HG03342 (cell line): ENCODE data around the gene KCNIP1.
"Not testable (repeated sequence)": the region's sequence is repeated elsewhere in the genome, so short reads cannot be mapped to it uniquely, and the experiment has no call there.

ENCODE experiments used
- ATAC-seq: cut with Tn5 transposase; IDR thresholded peaks from one replicate; pipeline ENCODE4 v1.9.1; 2021; ENCODE audit warnings: mild to moderate bottlenecking, moderate library complexity; ENCODE audit not compliant: unreplicated experiment

KCNIP1 gene

DNA sequence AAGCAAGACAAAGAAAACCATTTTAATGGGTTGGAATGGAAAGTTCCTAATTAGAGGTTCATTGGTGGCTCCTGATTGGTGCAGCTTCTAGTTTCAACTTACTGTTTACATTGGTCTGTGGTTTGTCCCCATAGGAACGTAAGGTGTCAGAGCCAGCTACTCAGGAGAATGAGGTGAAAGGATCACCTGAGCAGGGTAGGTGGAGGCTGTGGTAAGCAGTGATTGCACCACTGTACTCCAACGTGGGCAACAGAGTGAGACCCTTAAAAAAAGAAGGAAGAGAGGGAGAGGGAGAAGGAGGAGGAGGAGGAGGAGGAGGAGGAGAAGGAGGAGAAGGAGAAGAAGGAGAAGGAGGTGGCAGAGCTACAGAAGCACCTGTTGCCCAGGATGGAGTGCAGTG, 30.4 kb downstream of the KCNIP1 start:
- ATAC-seq: peak; percentile 59

DNA sequence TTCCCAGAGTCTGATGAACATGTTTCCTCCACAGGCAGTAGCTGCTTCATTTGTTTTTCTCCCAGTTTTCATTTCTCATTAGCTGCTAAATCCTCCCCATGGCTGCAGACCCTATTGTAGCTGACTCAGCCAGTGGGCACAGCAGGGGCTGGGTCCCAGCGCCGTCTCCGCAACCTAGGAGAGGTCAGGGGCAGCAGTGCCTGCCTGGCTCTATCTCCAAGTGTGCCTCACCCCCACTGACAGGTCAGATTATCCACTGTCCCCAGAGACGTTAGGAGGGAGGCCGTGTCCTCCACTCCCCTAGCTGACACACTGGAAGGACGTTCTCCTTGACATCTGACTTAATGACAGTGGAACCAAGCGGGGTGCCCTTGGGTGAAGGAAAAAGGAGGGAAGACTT, 31.1 kb downstream of the KCNIP1 start:
- ATAC-seq: no peak

DNA sequence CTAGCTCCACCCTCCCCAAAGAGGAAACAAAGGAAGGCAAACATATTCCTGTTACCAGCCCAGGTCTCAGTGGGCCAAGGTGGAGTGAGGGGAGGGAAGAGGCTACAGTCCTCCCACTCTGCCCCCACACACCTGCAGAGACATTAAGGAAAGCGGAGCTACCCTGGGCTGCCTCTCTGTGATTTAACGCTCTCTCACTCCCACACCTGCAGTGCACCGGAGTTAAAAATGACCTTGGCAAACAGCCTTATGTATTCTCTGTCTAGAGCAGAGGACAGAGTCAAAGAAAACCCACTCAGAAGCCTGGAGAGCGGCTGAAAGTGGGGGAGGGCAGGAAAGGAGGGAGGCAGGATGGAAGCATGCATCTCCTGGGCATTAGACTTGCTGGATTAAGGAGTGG, 32.7 kb downstream of the KCNIP1 start:
- ATAC-seq: no peak

DNA sequence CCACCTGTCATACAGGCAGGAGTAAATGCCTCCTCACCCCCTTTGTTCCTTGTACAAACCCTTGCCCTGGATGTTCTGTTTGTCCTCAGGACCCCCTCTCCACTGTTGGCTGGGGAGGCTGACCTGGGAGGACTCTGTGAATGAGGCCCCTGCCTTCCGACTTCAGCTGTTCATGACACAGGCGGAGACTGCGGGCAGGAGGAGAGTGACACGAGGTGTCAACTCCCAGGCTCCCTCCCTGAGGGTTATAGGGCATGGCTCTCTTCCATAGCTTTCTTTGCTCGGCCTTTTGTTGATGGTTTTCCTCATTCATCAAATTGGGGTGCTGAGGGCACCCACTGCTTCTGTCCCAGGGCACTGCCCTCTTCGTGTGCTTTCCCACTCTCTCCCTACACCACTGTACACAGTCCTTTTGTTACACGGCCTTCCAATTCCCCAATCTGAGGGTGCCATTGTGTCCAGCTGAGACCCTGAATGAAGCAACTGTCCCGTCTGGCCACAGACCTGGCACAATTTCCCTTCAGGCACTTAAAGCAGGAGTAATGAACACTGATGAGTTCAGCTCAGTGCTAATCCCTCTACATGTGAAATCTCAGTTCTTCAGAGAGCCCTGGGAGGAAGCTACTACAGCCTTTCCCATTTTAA, 33.8 kb downstream of the KCNIP1 start:
- no peak for ATAC-seq

DNA sequence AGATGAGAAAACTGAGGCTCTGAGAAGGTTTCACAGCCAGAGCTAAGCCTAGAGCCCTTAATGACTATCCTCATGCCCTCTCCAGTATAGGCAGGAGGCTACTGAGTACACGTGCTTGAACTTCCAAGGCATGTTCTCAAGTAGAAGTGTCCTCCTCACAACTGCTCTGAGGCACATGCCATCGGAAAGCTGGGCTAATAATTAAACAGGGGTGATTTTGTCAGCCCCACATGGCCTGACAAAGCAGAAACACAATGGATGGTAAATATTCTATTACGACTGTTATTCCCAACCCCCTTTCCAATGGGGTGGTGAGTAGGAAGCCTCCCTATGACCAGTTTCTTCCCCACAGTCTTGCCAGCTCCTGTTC, 34.3 kb downstream of the KCNIP1 start:
- ATAC-seq: no peak

DNA sequence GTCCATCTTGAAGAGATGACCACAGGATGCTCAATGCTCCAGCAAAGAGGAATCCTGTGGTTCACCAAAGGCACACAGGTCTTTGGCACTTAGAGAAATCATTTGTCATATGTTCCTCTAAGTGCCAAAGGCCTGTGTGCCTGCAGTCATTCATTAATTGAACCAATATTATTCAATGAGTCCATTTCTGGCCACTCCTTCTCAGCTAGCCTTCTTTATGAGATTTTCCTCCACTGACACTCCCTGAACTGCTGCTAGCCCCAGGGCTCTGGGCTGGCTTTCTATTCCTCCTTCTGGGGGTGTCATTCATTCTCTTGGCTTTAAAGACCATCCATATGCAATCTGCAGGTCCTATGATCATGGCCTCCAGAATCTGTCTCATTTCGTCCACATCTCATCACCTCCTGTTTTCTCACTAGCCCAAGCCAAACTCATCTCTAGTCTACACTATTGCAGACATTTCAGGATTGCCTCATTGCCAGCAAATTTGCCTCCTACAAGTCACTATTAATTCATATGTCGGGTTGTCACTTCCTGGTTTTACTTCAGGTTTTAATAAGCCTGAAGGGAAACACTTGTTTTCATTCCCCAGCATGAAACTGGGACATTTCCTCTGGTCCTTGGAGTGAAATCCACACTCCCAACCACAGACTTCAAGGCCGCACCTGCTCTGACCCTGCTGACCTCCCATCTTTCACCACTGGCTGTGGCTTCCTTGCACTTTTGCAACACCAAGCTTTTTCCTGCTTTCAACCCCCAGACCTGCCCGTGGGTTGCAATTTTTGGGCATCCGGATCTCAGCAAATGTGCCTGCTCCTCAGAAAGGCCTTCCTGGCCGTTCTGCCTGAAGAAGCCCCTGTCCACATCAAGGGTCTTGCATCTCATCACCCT, 35.1 kb downstream of the KCNIP1 start:
- no peak for ATAC-seq

DNA sequence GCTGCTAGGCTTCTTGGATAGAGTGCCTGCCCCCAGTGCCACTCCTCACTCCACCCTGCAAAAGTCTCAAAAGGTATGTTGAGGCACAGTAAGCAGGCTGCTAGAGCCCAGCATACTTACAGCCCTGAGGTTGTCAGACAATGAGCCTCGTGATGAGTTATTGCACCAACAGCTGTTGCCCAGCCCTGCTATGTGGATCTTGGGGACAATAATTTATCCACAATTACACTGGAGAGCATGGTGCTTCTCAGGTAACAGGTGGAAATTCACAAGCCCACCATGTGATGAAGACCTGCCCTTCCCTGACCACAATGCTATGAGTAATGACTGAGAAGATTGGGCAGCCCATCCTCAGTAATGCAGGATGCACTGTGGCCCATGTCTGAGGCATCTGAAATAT, 36.5 kb downstream of the KCNIP1 start:
- no peak for ATAC-seq

DNA sequence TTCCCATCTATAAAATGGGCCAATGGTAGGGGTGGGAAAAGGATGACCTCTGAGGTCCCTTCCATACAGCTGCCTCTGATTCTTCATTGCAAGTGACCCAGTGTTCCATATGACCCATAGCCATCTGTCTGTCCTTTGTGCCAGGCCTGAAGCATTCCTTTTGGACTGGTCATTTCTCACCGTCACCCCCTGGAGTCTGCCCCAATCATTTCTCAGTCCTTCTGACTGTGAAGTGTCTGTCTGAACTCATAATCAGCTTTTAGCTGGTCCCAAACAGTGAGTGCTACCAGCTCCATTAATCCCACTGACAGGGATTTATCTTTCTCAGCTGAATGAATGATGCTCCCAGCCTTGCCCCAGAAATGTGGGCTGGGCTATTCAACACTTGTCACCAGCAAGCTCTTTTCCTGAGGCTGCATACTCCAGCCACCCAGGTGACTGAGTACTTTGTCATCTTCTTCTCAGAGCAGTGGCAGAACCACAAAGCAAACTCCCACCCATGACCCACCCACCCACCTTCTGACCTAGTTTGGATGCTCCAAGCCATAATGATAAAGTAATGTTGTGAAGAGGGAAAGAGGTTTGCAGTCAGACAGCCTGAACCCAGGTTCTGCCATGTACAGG, 37.4 kb downstream of the KCNIP1 start:
- no peak for ATAC-seq

- no peak for ATAC-seq
Observed at GRCh38 chr5:170542691-170543293, 39.0 kb downstream of the KCNIP1 start.

DNA sequence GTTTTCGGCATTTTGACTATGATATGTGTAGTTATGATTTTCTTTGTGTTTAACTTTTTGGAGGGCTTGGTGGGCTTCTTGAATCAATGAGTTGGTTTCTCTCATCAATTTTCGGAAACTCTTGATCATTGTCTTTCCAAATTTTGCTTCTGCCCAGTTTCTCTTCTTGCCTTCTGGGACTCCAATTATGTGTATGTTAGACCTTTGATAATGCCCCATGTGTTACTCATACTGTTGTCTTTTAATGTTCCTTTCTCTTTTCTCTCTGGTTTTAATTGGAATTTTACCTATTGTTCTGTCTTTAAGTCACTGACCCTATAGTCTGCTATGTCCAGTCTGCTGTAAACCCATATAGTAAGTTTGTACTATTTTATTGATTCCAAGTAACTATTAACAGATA, 41.5 kb downstream of the KCNIP1 start:
- no peak for ATAC-seq

DNA sequence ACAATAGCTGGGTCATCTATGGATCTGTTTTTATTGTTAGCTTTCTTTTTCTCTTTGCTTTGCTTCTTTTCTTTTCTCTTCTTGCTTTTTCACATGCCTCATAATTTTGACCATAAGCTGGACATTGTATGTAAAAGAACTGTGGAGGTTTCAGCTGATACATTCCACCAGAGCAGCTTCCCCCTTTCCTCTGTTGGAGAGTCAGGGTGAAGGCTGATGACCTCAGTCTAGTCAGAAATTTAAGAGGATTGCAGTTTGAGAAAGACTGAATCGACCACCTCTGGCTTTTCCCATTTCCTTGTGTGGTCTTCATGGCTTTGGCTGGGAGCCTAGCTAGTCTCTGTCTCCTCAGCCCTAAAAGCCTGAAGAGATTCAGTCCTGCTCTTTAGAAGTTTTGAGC, 42.0 kb downstream of the KCNIP1 start:
- ATAC-seq: no peak

GRCh38 chr5:170546282-170546681, 42.5 kb downstream of the KCNIP1 start:
- no peak for ATAC-seq

GRCh38 chr5:170550382-170550781, 46.6 kb downstream of the KCNIP1 start:
- ATAC-seq: not testable (repeated sequence)

GRCh38 chr5:170551076-170551475, 47.3 kb downstream of the KCNIP1 start:
- no peak for ATAC-seq

DNA sequence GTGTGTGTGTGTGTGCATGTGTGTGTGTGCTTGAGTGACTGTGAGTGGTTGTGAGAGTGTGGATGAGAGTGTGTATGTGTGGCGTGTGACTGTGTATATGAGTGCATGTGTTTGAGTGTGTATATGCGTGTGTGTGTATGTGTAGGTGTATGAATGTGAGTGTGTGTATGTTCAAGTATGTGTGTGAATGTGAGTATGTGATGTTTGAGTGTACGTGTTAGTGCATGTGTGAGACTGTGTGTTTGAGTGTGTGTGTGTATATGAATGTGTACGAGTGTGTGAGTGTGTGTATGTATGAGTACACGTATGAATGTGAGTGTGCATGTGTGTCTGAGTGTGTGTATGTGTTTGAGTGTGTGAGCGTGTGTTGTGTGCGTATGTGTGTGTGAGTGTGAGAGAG, 47.8 kb downstream of the KCNIP1 start:
- no peak for ATAC-seq

GRCh38 chr5:170552621-170553115, 48.8 kb downstream of the KCNIP1 start:
- no peak for ATAC-seq

DNA sequence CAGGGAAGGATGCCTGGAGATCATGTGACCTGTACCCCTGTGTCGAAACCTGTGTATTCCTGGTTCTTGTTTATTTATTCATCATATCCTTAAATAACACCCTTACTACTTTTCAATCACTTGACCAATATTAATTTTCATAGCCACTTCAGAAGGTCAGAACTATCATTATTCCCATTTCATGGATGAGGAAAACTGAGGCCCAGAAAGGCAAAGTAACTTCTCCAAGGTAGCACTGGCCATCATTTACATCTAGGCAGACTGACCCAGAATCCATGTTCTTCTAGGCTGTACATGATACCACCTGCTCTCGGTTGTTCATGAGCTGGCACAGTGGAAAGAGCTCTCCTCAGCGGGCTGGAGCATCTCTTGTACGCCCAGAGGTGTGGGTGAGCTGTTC, 49.4 kb downstream of the KCNIP1 start:
- ATAC-seq: no peak

DNA sequence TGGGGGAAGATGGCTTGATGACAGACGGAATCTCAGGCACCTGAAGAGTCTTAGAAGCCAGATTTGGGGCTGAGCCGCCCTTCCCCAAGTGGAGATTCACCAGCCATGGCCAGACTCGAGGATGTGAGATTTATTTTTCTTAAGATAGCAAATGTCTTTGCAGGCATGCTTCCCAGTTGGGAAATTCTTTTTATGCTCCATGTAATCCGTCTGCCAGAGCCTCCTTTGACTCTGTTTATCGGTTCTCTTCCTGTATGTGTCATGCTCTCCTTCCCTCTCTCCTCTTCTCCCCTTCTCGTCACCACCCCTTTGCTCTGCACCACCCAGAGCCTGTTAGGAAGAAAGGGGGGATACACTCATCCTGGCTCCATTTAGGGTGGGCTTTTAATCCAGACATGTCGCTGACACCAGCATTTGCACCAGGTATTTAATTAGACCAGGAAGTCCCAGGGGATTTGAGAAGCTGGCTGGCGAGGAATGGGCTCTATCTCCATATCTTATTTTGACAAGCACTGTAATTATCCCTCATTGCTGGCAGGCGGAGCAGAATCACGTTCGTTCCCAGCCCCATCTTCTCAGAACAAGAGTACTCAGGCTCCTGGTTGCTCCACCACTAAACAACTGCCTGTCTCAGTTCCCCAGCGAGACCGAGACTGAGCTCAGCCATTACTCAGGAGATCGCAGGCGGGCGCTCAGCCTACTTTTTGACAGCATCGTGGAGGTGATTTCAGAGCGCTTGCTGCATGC, 50.9 kb downstream of the KCNIP1 start:
- no peak for ATAC-seq

- no peak for ATAC-seq
Observed at GRCh38 chr5:170557314-170557713, 53.5 kb downstream of the KCNIP1 start.

- no peak for ATAC-seq
Observed at GRCh38 chr5:170559296-170559695, 55.5 kb downstream of the KCNIP1 start.

GRCh38 chr5:170560938-170561337, 57.1 kb downstream of the KCNIP1 start:
- no peak for ATAC-seq
